ENCODE results near the gene RBM3.

The RBM3 gene

GRCh38 chrX:48626401-48627298, 52.4 kb downstream of the RBM3 start:
- WGBS: 94% methylated on average over 4 of the region's 5 CpGs
- Histone ChIP-seq H3K27ac (ENCODE audit: low read depth, low read length) (no peak overlapping the region), H3K9ac (ENCODE audit: low read depth, low read length) (no peak overlapping the region), H3K4me3 (ENCODE audit: low read length) (no peak overlapping the region), H3K4me1 (ENCODE audit: insufficient read depth, low read length) (no peaks in the 10 kb centered on the region), H3K27me3 (ENCODE audit: insufficient read depth, low read length) (no peaks in the 10 kb centered on the region), H3K9me3 (ENCODE audit: insufficient read depth, low read depth, low read length) (no peaks in the 10 kb centered on the region), H3K36me3 (ENCODE audit: insufficient read depth, low read length) (no peaks in the 10 kb centered on the region)

All from HUES64 (cell line).